HCT116 (cell line): ENCODE results near the gene HABP2. TPM values are rescaled to one million over a fixed set of nuclear protein-coding genes. Genes with fewer than 3 reads are reported as not detected.

ENCODE experiments used
- ATAC-seq: fragments of 200-7000 bp; cut with Tn5 transposase; 2 replicates; pipeline ENCODE4 v1.9.1; 2020; ENCODE audit warnings: mild to moderate bottlenecking, moderate library complexity
- BruUV-seq: library from RNA; stranded (reverse); fragments of 400-500 nt; replicated peaks from 2 replicates; lab custom pipeline; 2021; lab: Mats Ljungman, UMichigan
- CTCF ChIA-PET: fragments of 300-600 bp; sonication (Branson Sonifier 250); formaldehyde crosslinking; loops from one replicate; lab custom pipeline; 2021; ENCODE audit warnings: antibody characterized with exemption; lab: Charles Lee
- POLR2A ChIA-PET: fragments of 300-600, 350-600 bp; sonication (Branson Sonifier 250); formaldehyde crosslinking; loops from one replicate; lab custom pipeline; 2021; ENCODE audit warnings: antibody characterized with exemption; lab: Charles Lee
- RAD21 ChIA-PET, 2 experiments: fragments of 300-600 bp; sonication (Branson Sonifier 250); formaldehyde crosslinking; loops; one replicate each; lab custom pipeline; 2023; ENCODE audit warnings: low total read pairs in 2 of 2; ENCODE audit not compliant: uncharacterized antibody in 2 of 2, unreplicated experiment in 2 of 2, low non-redundant PET in 1 of 2; lab: Charles Lee
- DNase-seq: peaks from one replicate; pipeline ENCODE4 v3.0.0-alpha.2; 2010; ENCODE audit warnings: low read depth, low spot score
- H2AFZ ChIP-seq: fragments of 200-600 bp; shearing (Covaris generic), sonication (generic); 2 replicates; pipeline ENCODE4 v1.6.1; 2017; ENCODE audit warnings: low read depth, mixed run types, mixed read lengths, antibody characterized with exemption, low read length; ENCODE audit not compliant: poor library complexity, severe bottlenecking
- H3K27ac ChIP-seq: 2 replicates; pipeline ENCODE4 v1.5.1; 2012; ENCODE audit warnings: low read depth, low read length
- H3K27me3 ChIP-seq: fragments of 200-600 bp; sonication (generic); 2 replicates; pipeline ENCODE4 v1.6.1; 2016; ENCODE audit warnings: mixed run types, low read length, mixed read lengths; ENCODE audit not compliant: insufficient read depth
- H3K36me3 ChIP-seq, 2 experiments: fragments of 200-500 bp in 1 of 2; fragments of 200-600 bp in 1 of 2; sonication (Bioruptor generic) in 1 of 2; sonication (generic) in 1 of 2; 2 replicates each; pipeline versions ENCODE4 v1.5.1 to v1.6.1; 2014 to 2016; ENCODE audit warnings: low read length in 2 of 2, inconsistent platforms in 1 of 2, mixed read lengths in 1 of 2, mixed run types in 1 of 2; ENCODE audit not compliant: insufficient read depth in 2 of 2, control insufficient read depth in 1 of 2
- H3K4me1 ChIP-seq, 2 experiments: fragments of 200-600 bp in 1 of 2; sonication (generic) in 1 of 2; 2 replicates each; pipeline versions ENCODE4 v1.5.1 to v1.6.1; 2012 to 2017; ENCODE audit warnings: low read length in 2 of 2, inconsistent platforms in 1 of 2, mild to moderate bottlenecking in 1 of 2, mixed read lengths in 1 of 2, mixed run types in 1 of 2, moderate library complexity in 1 of 2; ENCODE audit not compliant: insufficient read depth in 2 of 2, control insufficient read depth in 1 of 2
- H3K4me2 ChIP-seq: fragments of 200-600 bp; sonication (generic); 2 replicates; pipeline ENCODE4 v1.6.1; 2017; ENCODE audit warnings: mixed run types, low read length, mixed read lengths
- H3K4me3 ChIP-seq, 2 experiments: fragments of 200-600 bp in 1 of 2; sonication (generic) in 1 of 2; replicated peaks in 1 of 2; 2 replicates each; pipeline ENCODE4 v1.5.1; 2011 to 2016; ENCODE audit warnings: low read length in 2 of 2, control low read depth in 1 of 2, low read depth in 1 of 2, mild to moderate bottlenecking in 1 of 2, mixed read lengths in 1 of 2, mixed run types in 1 of 2
- H3K79me2 ChIP-seq: fragments of 200-600 bp; sonication (generic); 2 replicates; pipeline ENCODE4 v1.6.1; 2017; ENCODE audit warnings: mild to moderate bottlenecking, mixed run types, low read length, moderate library complexity, mixed read lengths; ENCODE audit not compliant: insufficient read depth
- H3K9ac ChIP-seq: fragments of 200-600 bp; sonication (generic); 2 replicates; pipeline ENCODE4 v1.6.1; 2016; ENCODE audit warnings: low read length, mixed read lengths
- H3K9me2 ChIP-seq: fragments of 200-600 bp; sonication (generic), shearing (Covaris generic); 2 replicates; pipeline ENCODE4 v1.6.1; 2017; ENCODE audit warnings: mixed run types, mild to moderate bottlenecking, moderate library complexity; ENCODE audit not compliant: insufficient read depth
- H3K9me3 ChIP-seq, 2 experiments: fragments of 200-500 bp in 1 of 2; fragments of 200-600 bp in 1 of 2; sonication (Bioruptor generic) in 1 of 2; sonication (generic) in 1 of 2; 2 replicates each; pipeline ENCODE4 v1.6.1; 2014 to 2017; ENCODE audit warnings: low read length in 2 of 2, mixed read lengths in 2 of 2, inconsistent platforms in 1 of 2, low read depth in 1 of 2, mild to moderate bottlenecking in 1 of 2, mixed run types in 1 of 2, moderate library complexity in 1 of 2; ENCODE audit not compliant: control insufficient read depth in 1 of 2, insufficient read depth in 1 of 2
- H4K20me1 ChIP-seq: fragments of 200-600 bp; sonication (generic), shearing (Covaris generic); 2 replicates; pipeline ENCODE4 v1.6.1; 2017; ENCODE audit warnings: mixed run types, mild to moderate bottlenecking, moderate library complexity; ENCODE audit not compliant: insufficient read depth
- ATF3 ChIP-seq: IDR thresholded peaks from 2 replicates; pipeline ENCODE4 v1.6.1; 2012
- EZH2 ChIP-seq: fragments of 200-600 bp; sonication (generic); IDR thresholded peaks from 2 replicates; pipeline ENCODE4 v1.6.1; 2017; ENCODE audit warnings: antibody characterized with exemption, mixed run types
- EZH2phosphoT487 ChIP-seq: fragments of 200-600 bp; IDR thresholded peaks from 2 replicates; pipeline ENCODE4 v1.6.1; 2018; ENCODE audit warnings: antibody characterized with exemption, borderline replicate concordance
- FOSL1 ChIP-seq: IDR thresholded peaks from 2 replicates; pipeline ENCODE4 v1.6.1; 2012; ENCODE audit warnings: low read depth
- JUND ChIP-seq: IDR thresholded peaks from 2 replicates; pipeline ENCODE4 v1.6.1; 2012
- POLR2AphosphoS5 ChIP-seq: IDR thresholded peaks from 2 replicates; pipeline ENCODE4 v1.6.1; 2011; ENCODE audit warnings: mild to moderate bottlenecking, low read depth, low read length, moderate library complexity
- SRF ChIP-seq: IDR thresholded peaks from 2 replicates; pipeline ENCODE4 v1.6.1; 2012; ENCODE audit warnings: low read depth
- ZFX ChIP-seq: fragments of 450-650 bp; IDR thresholded peaks from 2 replicates; pipeline ENCODE4 v1.6.1; 2017
- intact Hi-C: fragments of 100-400 bp; cut with micrococcal nuclease; formaldehyde crosslinking; loops from 2 replicates; pipeline ENCODE4 v1.10.0; 2022
- total RNA-seq: library from RNA; stranded (reverse); gene quantifications from one replicate; pipeline ENCODE4 v1.2.1, GENCODE V29; 2021; ENCODE audit not compliant: unreplicated experiment
- TF ChIP-seq, protein P1 (sequence below): IDR thresholded peaks from 2 replicates; pipeline ENCODE4 v1.6.1; 2012; ENCODE audit warnings: low read depth

HABP2 gene
- total RNA-seq, 1 experiment from 2014 or later = 0.20 TPM

- Histone ChIP-seq H2AFZ (no peak overlapping the region), H3K27ac (no peak overlapping the region), H3K36me3 (no peaks in the 10 kb centered on the region), H3K9me3 (no peaks in the 10 kb centered on the region), H3K4me1 (peaks cover 3 to 5% of the 10 kb centered on the region in 2 experiments; a peak in 2 of 4 replicates), H3K9ac (no peak overlapping the region), H4K20me1 (no peaks in the 10 kb centered on the region), H3K79me2 (no peaks in the 10 kb centered on the region), H3K9me2 (no peaks in the 10 kb centered on the region), H3K4me2 (no peak overlapping the region), H3K4me3 (no peak overlapping the region), H3K27me3 (0 out of 2 replicates have a peak, but pooled peaks cover 6% of the 10 kb centered on the region)
- no peak for DNase-seq
- ChIA-PET RAD21 (no interaction called here), POLR2A (no interaction called here), CTCF (no interaction called here)
- no peak for TF ChIP-seq ATF3
- TF ChIP-seq POLR2AphosphoS5 = no peak
- TF ChIP-seq FOSL1 = no peak
- no peak for TF ChIP-seq EZH2phosphoT487
- no peak for TF ChIP-seq JUND
- no peak for TF ChIP-seq SRF
- no peak for TF ChIP-seq EZH2
- TF ChIP-seq, protein P1, sequence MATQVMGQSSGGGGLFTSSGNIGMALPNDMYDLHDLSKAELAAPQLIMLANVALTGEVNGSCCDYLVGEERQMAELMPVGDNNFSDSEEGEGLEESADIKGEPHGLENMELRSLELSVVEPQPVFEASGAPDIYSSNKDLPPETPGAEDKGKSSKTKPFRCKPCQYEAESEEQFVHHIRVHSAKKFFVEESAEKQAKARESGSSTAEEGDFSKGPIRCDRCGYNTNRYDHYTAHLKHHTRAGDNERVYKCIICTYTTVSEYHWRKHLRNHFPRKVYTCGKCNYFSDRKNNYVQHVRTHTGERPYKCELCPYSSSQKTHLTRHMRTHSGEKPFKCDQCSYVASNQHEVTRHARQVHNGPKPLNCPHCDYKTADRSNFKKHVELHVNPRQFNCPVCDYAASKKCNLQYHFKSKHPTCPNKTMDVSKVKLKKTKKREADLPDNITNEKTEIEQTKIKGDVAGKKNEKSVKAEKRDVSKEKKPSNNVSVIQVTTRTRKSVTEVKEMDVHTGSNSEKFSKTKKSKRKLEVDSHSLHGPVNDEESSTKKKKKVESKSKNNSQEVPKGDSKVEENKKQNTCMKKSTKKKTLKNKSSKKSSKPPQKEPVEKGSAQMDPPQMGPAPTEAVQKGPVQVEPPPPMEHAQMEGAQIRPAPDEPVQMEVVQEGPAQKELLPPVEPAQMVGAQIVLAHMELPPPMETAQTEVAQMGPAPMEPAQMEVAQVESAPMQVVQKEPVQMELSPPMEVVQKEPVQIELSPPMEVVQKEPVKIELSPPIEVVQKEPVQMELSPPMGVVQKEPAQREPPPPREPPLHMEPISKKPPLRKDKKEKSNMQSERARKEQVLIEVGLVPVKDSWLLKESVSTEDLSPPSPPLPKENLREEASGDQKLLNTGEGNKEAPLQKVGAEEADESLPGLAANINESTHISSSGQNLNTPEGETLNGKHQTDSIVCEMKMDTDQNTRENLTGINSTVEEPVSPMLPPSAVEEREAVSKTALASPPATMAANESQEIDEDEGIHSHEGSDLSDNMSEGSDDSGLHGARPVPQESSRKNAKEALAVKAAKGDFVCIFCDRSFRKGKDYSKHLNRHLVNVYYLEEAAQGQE = no peak
- TF ChIP-seq ZFX = no peak
- intact Hi-C loops = no loop called here
- BruUV-seq = no TSS peak
- ATAC-seq = no peak
Measured at GRCh38 chr10:113534423-113534822, 18.4 kb upstream of the HABP2 start.
